ENCODE measurements around the gene BSN. TPM values are rescaled to one million over a fixed set of nuclear protein-coding genes. Genes with fewer than 3 reads are reported as not detected.

BSN gene
- total RNA-seq, 1 donor from 2014 or later: 0.85 TPM

DNA sequence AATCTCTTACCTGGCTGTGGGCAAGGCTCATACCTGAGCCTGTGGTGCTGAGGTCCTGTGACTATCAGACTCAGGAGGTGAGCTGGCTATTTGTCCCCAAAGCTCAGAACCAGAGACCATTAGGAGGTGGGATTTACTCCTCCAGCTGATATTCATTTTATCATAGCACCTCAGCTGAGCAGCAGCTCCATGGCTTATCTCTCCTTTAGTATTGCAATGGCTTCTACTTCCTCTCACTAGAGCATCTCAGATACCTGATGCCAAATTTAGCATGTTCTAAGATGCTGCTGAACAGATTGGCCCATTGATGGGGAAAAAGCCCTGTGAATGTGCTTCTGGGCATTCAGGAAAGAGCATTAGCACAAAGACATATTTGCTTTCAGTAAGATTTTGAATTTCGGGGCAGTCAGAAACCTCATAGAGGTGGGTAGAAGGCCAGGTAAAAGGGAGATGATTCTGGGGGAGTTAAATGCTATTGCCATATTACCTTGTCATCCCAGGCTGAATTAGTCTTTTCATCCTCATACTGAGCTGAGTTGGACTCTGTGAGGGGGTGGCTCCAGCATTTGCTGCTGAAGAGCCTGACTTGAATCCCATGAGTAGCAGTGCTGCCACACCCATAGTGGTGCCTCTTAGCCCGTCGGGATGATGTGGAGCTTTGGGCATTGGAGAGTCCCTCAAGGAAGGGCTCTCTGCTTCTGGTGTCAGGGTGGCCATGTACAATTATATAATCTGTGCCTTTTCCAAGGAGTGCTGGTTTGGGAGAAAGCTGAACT is 2.4 kb downstream of the BSN start:
- H3K9me3 ChIP-seq: no peaks in the 10 kb centered on the region
- no peak for DNase-seq (ENCODE audit: low spot score in 2 of 2)
- H3K27ac ChIP-seq: no peak overlapping the region
- peaks cover 3 to 13% of the 10 kb centered on the region in 2 donors for H3K4me1 ChIP-seq
- intact Hi-C loops (cut with DNase I): no loop called here
- no peak overlapping the region for H3K4me3 ChIP-seq
- no peaks in the 10 kb centered on the region for H3K27me3 ChIP-seq
- TF ChIP-seq, protein P1, sequence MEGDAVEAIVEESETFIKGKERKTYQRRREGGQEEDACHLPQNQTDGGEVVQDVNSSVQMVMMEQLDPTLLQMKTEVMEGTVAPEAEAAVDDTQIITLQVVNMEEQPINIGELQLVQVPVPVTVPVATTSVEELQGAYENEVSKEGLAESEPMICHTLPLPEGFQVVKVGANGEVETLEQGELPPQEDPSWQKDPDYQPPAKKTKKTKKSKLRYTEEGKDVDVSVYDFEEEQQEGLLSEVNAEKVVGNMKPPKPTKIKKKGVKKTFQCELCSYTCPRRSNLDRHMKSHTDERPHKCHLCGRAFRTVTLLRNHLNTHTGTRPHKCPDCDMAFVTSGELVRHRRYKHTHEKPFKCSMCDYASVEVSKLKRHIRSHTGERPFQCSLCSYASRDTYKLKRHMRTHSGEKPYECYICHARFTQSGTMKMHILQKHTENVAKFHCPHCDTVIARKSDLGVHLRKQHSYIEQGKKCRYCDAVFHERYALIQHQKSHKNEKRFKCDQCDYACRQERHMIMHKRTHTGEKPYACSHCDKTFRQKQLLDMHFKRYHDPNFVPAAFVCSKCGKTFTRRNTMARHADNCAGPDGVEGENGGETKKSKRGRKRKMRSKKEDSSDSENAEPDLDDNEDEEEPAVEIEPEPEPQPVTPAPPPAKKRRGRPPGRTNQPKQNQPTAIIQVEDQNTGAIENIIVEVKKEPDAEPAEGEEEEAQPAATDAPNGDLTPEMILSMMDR (IDR thresholded peaks at IDR 0.05): no peak
- H3K36me3 ChIP-seq: no peaks in the 10 kb centered on the region

DNA sequence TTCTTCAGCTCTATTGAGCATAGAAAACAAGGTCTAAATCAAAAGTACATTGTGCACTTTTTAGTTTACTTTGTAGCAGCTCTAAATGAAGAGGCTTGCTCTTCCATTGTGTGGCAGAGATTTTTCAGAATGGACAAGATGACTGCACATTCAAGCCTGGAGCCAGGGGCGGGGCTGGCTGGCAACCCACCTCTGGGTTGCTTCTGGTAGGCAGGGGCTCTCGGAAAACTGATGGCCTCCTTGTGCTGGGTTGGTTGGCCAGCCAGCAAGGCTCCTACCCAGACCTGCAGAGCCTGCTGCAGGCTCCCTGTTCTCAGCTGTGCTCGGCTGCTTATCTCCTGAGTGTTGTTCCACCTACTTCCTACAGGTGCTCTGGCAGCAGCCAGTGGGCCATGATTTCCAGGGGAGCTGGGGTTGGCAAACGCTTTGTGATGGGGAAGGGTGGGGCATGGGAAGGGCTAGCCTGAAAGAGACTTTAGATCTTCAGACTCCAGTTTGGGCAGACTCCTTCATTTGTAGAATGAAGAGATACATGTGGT is 8.8 kb downstream of the BSN start:
- no peak for DNase-seq (ENCODE audit: low spot score in 2 of 2)
- TF ChIP-seq, protein P1 (IDR thresholded peaks at IDR 0.05): no peak
- Histone ChIP-seq H3K27me3 (no peaks in the 10 kb centered on the region), H3K27ac (no peak overlapping the region), H3K4me1 (no peaks in the 10 kb centered on the region), H3K9me3 (no peaks in the 10 kb centered on the region), H3K36me3 (no peaks in the 10 kb centered on the region), H3K4me3 (no peak overlapping the region)
- intact Hi-C loops (cut with DNase I): no loop called here

DNA sequence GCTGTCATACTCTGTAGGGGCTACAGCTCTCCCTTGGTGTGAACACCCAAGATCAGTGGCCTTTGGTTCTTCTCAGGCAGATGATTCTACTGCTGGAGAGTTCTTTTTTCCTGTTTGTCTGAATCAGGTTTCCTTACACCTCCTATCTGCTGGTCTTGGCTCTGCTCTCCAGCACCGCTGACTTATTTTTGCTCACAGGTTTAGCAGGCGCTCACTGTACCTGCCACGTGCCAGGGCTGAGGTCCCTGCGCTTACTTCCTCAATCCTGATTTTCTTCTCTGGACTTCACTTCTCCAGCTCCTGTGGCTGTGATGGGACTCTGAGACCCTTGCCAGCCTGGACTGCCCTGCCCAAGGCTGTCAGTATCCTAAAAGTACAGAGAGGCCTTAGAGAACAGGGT is 9.5 kb downstream of the BSN start:
- Histone ChIP-seq H3K27me3 (no peaks in the 10 kb centered on the region), H3K27ac (no peak overlapping the region), H3K36me3 (no peaks in the 10 kb centered on the region), H3K4me3 (no peak overlapping the region), H3K9me3 (no peaks in the 10 kb centered on the region), H3K4me1 (no peaks in the 10 kb centered on the region)
- TF ChIP-seq, protein P1 (IDR thresholded peaks at IDR 0.05): no peak
- DNase-seq (ENCODE audit: low spot score in 2 of 2): no peak
- intact Hi-C loops (cut with DNase I): no loop called here

DNA sequence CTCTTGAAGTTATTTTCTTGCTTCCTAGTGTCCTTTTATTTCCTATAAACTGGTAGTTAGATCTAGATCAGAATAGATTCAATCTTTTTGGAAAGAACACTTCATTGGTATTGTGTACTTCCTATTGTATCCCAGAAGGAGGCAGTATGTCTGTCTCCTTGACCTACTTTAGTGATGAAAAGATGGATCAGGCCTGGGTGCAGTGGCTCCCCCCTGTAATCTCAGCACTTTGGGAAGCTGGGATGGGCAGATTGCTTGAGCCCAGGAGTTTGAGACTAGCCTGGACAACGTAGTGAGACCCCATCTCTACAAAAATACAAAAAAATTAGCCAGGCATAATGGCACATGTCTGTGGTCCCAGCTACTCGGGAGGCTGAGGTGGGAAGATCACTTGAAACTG is 12.0 kb downstream of the BSN start:
- TF ChIP-seq, protein P1 (IDR thresholded peaks at IDR 0.05): no peak
- H3K4me3 ChIP-seq: no peak overlapping the region
- no peak for DNase-seq (ENCODE audit: low spot score in 2 of 2)
- intact Hi-C loops (cut with DNase I): no loop called here
- H3K27me3 ChIP-seq: no peaks in the 10 kb centered on the region
- H3K9me3 ChIP-seq: no peaks in the 10 kb centered on the region
- H3K4me1 ChIP-seq: no peaks in the 10 kb centered on the region
- no peaks in the 10 kb centered on the region for H3K36me3 ChIP-seq
- no peak overlapping the region for H3K27ac ChIP-seq

DNA sequence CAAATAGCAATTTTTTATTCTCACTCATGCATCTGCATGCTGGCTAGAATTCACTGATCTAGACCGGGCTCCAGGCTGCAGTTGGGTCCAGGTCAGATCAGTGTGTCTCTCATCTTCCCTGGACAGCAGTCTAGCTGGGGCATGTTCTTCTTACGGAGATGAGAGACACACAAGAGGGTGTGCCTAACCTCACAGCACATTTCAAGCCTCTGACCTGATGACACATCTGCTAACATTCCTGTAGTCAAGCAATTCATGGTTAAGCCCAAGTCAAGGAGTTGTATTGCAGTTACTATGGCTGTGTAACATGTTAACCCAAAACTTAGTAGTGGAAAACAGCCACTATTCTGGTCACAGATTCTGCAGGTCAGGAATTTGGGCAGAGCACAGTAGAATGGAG is 13.1 kb downstream of the BSN start:
- H3K4me1 ChIP-seq: no peaks in the 10 kb centered on the region
- intact Hi-C loops (cut with DNase I): no loop called here
- H3K36me3 ChIP-seq: no peaks in the 10 kb centered on the region
- H3K27ac ChIP-seq: no peak overlapping the region
- no peaks in the 10 kb centered on the region for H3K27me3 ChIP-seq
- DNase-seq (ENCODE audit: low spot score in 2 of 2): no peak
- H3K9me3 ChIP-seq: no peaks in the 10 kb centered on the region
- H3K4me3 ChIP-seq: no peak overlapping the region
- TF ChIP-seq, protein P1 (IDR thresholded peaks at IDR 0.05): no peak

All from ascending aorta (tissue), 2 donors.